Keratinocyte (primary cell): ENCODE data around the gene HERPUD1. TPM values are rescaled to one million over a fixed set of nuclear protein-coding genes. Genes with fewer than 3 reads are reported as not detected.

Source experiments
- DNase-seq: peaks from one replicate; pipeline ENCODE4 v3.0.0-alpha.2; 2011; ENCODE audit warnings: low read depth, missing footprints, low spot score
- FAIRE-seq: peaks from 2 replicates; lab custom pipeline; 2011; peaks lifted over from hg19 to GRCh38; lab: Jason Lieb, UNC
- H2AFZ ChIP-seq: 2 replicates; pipeline ENCODE4 v1.6.0; 2012; ENCODE audit warnings: low read length, control low read depth, inconsistent platforms; ENCODE audit not compliant: control insufficient read depth
- H3K27ac ChIP-seq: 2 replicates; pipeline ENCODE4 v1.5.1; 2011; ENCODE audit warnings: low read length; ENCODE audit not compliant: control insufficient read depth, insufficient read depth
- H3K27me3 ChIP-seq: 3 replicates; pipeline ENCODE4 v1.6.0; 2011; ENCODE audit warnings: low read length; ENCODE audit not compliant: control insufficient read depth, insufficient read depth; ENCODE audit errors: extremely low read depth
- H3K36me3 ChIP-seq, 2 experiments: 2 replicates in 1 of 2; 3 replicates in 1 of 2; pipeline ENCODE4 v1.5.1; 2011; ENCODE audit warnings: low read length in 2 of 2, mild to moderate bottlenecking in 1 of 2; ENCODE audit not compliant: control insufficient read depth in 2 of 2, insufficient read depth in 2 of 2; ENCODE audit errors: extremely low read depth in 1 of 2
- H3K4me1 ChIP-seq: 3 replicates; pipeline ENCODE4 v1.5.1; 2011; ENCODE audit warnings: low read length; ENCODE audit not compliant: control insufficient read depth, insufficient read depth; ENCODE audit errors: extremely low read depth
- H3K4me2 ChIP-seq: 3 replicates; pipeline ENCODE4 v1.6.0; 2011; ENCODE audit warnings: low read depth, low read length; ENCODE audit not compliant: control insufficient read depth, insufficient read depth; ENCODE audit errors: extremely low read depth
- H3K4me3 ChIP-seq, 3 experiments: fragments of 200-600 bp in 1 of 3; sonication (generic) in 1 of 3; 2 replicates in 2 of 3; 3 replicates in 1 of 3; pipeline ENCODE4 v1.5.1; 2011 to 2016; ENCODE audit warnings: low read length in 3 of 3, mild to moderate bottlenecking in 3 of 3, control low read depth in 2 of 3, inconsistent platforms in 1 of 3, low read depth in 1 of 3, mixed read lengths in 1 of 3, mixed run types in 1 of 3, moderate library complexity in 1 of 3; ENCODE audit not compliant: control insufficient read depth in 2 of 3, insufficient read depth in 2 of 3; ENCODE audit errors: extremely low read depth in 1 of 3
- H3K79me2 ChIP-seq: 2 replicates; pipeline ENCODE4 v1.6.0; 2012; ENCODE audit warnings: low read length; ENCODE audit not compliant: control insufficient read depth, insufficient read depth
- H3K9ac ChIP-seq: 3 replicates; pipeline ENCODE4 v1.6.0; 2011; ENCODE audit warnings: low read length; ENCODE audit not compliant: control insufficient read depth, insufficient read depth; ENCODE audit errors: extremely low read depth
- H3K9me1 ChIP-seq: 3 replicates; pipeline ENCODE4 v1.6.0; 2011; ENCODE audit warnings: low read length; ENCODE audit not compliant: control insufficient read depth, insufficient read depth; ENCODE audit errors: extremely low read depth
- H3K9me3 ChIP-seq: 2 replicates; pipeline ENCODE4 v1.5.1; 2012; ENCODE audit warnings: low read depth, low read length; ENCODE audit not compliant: control insufficient read depth
- H4K20me1 ChIP-seq: 3 replicates; pipeline ENCODE4 v1.6.0; 2011; ENCODE audit warnings: low read length; ENCODE audit not compliant: control insufficient read depth, insufficient read depth; ENCODE audit errors: extremely low read depth
- EZH2 ChIP-seq: IDR thresholded peaks from one replicate; pipeline ENCODE4 v1.6.1; 2012; ENCODE audit warnings: inconsistent platforms, mild to moderate bottlenecking, low read length, moderate library complexity
- dilution Hi-C: fragments of 300-500 bp; cut with MboI; formaldehyde crosslinking; loops from one replicate; pipeline ENCODE4 v1.7.0; 2020; ENCODE audit warnings: low sequenced_read_pairs; ENCODE audit not compliant: extremely low pct_ligation_motif_present
- polyA plus RNA-seq, 5 experiments: library from polyadenylated mRNA; depleted of rRNA in 3 of 5; stranded (reverse) in 3 of 5; stranded (forward) in 1 of 5; unstranded in 1 of 5; fragments of >200 nt; gene quantifications; 1 replicate in 1 of 5; 2 replicates in 3 of 5; 3 replicates in 1 of 5; pipeline versions ENCODE4 v1.2.1 to v1.2.3, GENCODE V29; 2011 to 2012; ENCODE audit warnings: missing spikeins in 2 of 5, low read depth in 1 of 5, low replicate concordance in 1 of 5
- TF ChIP-seq, protein P1 (sequence below), 3 experiments: IDR thresholded peaks in 1 of 3; conservative IDR thresholded peaks in 1 of 3; optimal IDR thresholded peaks in 1 of 3; 2 replicates in 2 of 3; 3 replicates in 1 of 3; pipeline versions ENCODE3 to v1.5.1; 2011; ENCODE audit warnings: low read length in 3 of 3, mild to moderate bottlenecking in 3 of 3, moderate library complexity in 2 of 3, control low read depth in 1 of 3, inconsistent platforms in 1 of 3; ENCODE audit not compliant: insufficient read depth in 2 of 3; ENCODE audit errors: extremely low read depth in 1 of 3

HERPUD1 gene
- polyA plus RNA-seq, 1 donor (not counting 4 experiments of a cell fraction or from before 2014, with no cell fraction given), result 183 TPM

DNA sequence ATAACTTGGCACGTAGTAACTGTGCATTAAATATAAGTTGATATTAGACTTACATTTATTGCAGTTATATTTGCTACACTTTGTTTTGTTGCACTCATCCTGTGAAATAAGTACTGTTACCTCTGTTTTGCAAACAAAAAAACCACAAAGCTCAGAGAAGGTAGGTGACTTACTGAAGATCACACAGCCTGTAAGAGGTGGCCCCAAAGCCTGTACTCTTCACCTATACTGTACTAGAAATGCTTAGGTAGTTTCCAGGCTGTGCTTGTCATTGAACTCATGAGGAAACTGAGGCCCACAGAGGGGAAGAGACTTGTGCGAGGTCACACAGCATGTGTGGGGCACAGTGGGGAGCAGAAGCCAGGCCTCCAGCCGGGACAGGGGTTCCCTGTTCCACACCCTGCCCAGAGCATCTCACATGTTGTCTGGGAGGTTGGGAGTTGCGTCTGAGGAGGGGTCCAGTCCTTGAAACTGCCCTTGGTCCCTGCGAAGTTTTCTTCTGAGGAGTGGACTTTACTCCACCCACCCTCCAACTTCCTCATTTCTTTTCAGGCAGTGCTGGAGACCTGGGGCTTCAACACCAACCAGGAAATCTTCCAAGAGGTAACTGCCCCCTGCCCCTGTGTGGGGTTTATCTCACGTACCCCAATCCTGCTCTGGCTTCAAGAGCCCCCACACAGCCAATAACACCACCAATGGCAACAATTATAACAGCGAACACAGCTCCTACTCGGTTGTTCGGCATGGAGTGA lies 42.8 kb downstream of the HERPUD1 start:
- H3K4me2 ChIP-seq, result no peak overlapping the region
- no peaks in the 10 kb centered on the region for H3K36me3 ChIP-seq
- H4K20me1 ChIP-seq, result no peaks in the 10 kb centered on the region
- H3K27me3 ChIP-seq, result peaks cover 20% of the 10 kb centered on the region
- H3K9me1 ChIP-seq, result no peaks in the 10 kb centered on the region
- no peak overlapping the region for H3K9ac ChIP-seq
- dilution Hi-C loops, result no loop called here
- TF ChIP-seq EZH2, result no peak
- TF ChIP-seq, protein P1, sequence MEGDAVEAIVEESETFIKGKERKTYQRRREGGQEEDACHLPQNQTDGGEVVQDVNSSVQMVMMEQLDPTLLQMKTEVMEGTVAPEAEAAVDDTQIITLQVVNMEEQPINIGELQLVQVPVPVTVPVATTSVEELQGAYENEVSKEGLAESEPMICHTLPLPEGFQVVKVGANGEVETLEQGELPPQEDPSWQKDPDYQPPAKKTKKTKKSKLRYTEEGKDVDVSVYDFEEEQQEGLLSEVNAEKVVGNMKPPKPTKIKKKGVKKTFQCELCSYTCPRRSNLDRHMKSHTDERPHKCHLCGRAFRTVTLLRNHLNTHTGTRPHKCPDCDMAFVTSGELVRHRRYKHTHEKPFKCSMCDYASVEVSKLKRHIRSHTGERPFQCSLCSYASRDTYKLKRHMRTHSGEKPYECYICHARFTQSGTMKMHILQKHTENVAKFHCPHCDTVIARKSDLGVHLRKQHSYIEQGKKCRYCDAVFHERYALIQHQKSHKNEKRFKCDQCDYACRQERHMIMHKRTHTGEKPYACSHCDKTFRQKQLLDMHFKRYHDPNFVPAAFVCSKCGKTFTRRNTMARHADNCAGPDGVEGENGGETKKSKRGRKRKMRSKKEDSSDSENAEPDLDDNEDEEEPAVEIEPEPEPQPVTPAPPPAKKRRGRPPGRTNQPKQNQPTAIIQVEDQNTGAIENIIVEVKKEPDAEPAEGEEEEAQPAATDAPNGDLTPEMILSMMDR (optimal IDR thresholded peaks at IDR 0.05 in 1 of 3, IDR thresholded peaks at IDR 0.05 in 1 of 3, conservative IDR thresholded peaks at IDR 0.05 in 1 of 3; ENCODE audit: extremely low read depth in 1 of 3, insufficient read depth in 2 of 3, low read length in 3 of 3), result no peak
- H3K4me3 ChIP-seq, result no peak overlapping the region
- FAIRE-seq, result no peak
- DNase-seq, result no peak
- H3K4me1 ChIP-seq, result no peaks in the 10 kb centered on the region
- H2AFZ ChIP-seq, result no peak overlapping the region
- H3K79me2 ChIP-seq, result no peaks in the 10 kb centered on the region
- H3K9me3 ChIP-seq, result no peaks in the 10 kb centered on the region
- no peak overlapping the region for H3K27ac ChIP-seq

DNA sequence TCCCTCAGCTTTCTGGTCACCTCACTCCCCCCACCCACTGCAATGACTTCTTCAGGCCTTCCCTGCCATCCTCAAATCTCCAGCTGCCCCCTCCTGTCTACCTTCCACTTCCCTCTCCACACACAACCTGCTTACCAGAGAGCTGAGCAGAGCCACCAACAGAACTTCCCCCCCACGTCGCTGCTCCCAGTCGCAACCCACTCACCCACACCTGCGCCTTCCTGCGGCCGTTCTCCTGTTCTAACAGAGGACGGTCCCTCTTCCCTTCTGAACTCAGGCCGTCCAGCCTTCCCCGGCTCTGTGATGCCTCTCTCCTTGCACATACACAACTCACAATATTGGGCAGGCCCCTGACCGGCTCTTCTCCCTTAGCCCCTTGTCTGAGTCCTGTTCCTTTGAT lies 43.8 kb downstream of the HERPUD1 start:
- Histone ChIP-seq H3K27ac (no peak overlapping the region), H2AFZ (no peak overlapping the region), H3K9me1 (no peaks in the 10 kb centered on the region), H3K4me3 (no peak overlapping the region), H3K36me3 (no peaks in the 10 kb centered on the region), H4K20me1 (no peaks in the 10 kb centered on the region), H3K4me2 (no peak overlapping the region), H3K9ac (no peak overlapping the region), H3K4me1 (no peaks in the 10 kb centered on the region), H3K79me2 (no peaks in the 10 kb centered on the region), H3K27me3 (peaks cover 17% of the 10 kb centered on the region), H3K9me3 (no peaks in the 10 kb centered on the region)
- no peak for FAIRE-seq
- DNase-seq, result no peak
- TF ChIP-seq, protein P1 (optimal IDR thresholded peaks at IDR 0.05 in 1 of 3, IDR thresholded peaks at IDR 0.05 in 1 of 3, conservative IDR thresholded peaks at IDR 0.05 in 1 of 3; ENCODE audit: extremely low read depth in 1 of 3, insufficient read depth in 2 of 3, low read length in 3 of 3), result no peak
- no peak for TF ChIP-seq EZH2
- dilution Hi-C loops, result no loop called here
